ENCODE data around the gene EFNA3. TPM values are rescaled to one million over a fixed set of nuclear protein-coding genes. Genes with fewer than 3 reads are reported as not detected.

Gene EFNA3, protein sequence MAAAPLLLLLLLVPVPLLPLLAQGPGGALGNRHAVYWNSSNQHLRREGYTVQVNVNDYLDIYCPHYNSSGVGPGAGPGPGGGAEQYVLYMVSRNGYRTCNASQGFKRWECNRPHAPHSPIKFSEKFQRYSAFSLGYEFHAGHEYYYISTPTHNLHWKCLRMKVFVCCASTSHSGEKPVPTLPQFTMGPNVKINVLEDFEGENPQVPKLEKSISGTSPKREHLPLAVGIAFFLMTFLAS
- total RNA-seq (2021; fragmentation: NEBNext Ultra II Directional; extraction: Animal tissue kit (Norgen Biotek cat#: 25700)), result under 1 TPM; 0.25 to 0.87 (median 0.55) TPM
- long read RNA-seq, result 0 reads

DNA sequence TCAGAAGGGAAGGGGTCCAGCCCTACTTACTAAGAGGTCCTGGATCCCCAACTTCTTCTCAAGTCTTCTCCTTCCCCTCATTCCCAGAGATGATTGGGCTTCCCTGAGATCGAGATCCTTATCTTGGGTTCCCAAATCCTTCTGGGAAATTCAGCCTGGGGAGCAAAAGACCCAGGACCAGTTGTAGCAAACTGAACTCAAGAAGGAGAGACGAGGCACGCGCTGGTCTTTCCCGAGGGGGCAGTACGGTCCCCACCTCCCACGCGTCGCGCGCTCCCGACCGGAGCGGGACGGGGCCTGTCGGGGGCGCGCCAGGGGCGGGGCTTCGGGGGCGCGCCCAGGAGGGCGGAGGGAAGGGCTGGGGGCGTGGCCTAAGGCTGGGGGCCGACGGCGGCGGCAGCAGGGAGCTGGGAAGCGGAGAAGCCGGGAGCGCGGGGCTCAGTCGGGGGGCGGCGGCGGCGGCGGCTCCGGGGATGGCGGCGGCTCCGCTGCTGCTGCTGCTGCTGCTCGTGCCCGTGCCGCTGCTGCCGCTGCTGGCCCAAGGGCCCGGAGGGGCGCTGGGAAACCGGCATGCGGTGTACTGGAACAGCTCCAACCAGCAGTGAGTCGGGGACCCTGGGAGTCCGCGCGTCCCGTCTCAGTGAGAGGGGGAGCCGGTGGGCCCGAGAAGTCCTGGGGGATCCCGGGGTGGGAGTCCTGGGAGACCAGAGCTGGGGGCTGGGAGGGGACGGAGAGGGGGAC lies at the start of gene EFNA3:
EFNA3 (plus strand) TSS at position 369 of the 741 bp plus-strand sequence; CDS start at position 474, 105 bp downstream.
- peaks cover 47% of the 10 kb centered on the region for H3K27me3 Mint-ChIP-seq (ENCODE audit: insufficient read depth)
- TF ChIP-seq, protein P1, sequence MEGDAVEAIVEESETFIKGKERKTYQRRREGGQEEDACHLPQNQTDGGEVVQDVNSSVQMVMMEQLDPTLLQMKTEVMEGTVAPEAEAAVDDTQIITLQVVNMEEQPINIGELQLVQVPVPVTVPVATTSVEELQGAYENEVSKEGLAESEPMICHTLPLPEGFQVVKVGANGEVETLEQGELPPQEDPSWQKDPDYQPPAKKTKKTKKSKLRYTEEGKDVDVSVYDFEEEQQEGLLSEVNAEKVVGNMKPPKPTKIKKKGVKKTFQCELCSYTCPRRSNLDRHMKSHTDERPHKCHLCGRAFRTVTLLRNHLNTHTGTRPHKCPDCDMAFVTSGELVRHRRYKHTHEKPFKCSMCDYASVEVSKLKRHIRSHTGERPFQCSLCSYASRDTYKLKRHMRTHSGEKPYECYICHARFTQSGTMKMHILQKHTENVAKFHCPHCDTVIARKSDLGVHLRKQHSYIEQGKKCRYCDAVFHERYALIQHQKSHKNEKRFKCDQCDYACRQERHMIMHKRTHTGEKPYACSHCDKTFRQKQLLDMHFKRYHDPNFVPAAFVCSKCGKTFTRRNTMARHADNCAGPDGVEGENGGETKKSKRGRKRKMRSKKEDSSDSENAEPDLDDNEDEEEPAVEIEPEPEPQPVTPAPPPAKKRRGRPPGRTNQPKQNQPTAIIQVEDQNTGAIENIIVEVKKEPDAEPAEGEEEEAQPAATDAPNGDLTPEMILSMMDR (IDR thresholded peaks at IDR 0.05), result no peak
- no peaks in the 10 kb centered on the region for H3K36me3 Mint-ChIP-seq (ENCODE audit: low read depth)
- no peak for DNase-seq
- H3K4me3 Mint-ChIP-seq, result peak within 1 kb of the TSS; percentile 71
- peaks cover 17% of the 10 kb centered on the region for H3K4me1 Mint-ChIP-seq (ENCODE audit: low read depth)
- no peak within 1 kb of the TSS; the same call in 1 of the 2 replicates for H3K27ac Mint-ChIP-seq
- H3K9me3 Mint-ChIP-seq, result no peaks in the 10 kb centered on the region

DNA sequence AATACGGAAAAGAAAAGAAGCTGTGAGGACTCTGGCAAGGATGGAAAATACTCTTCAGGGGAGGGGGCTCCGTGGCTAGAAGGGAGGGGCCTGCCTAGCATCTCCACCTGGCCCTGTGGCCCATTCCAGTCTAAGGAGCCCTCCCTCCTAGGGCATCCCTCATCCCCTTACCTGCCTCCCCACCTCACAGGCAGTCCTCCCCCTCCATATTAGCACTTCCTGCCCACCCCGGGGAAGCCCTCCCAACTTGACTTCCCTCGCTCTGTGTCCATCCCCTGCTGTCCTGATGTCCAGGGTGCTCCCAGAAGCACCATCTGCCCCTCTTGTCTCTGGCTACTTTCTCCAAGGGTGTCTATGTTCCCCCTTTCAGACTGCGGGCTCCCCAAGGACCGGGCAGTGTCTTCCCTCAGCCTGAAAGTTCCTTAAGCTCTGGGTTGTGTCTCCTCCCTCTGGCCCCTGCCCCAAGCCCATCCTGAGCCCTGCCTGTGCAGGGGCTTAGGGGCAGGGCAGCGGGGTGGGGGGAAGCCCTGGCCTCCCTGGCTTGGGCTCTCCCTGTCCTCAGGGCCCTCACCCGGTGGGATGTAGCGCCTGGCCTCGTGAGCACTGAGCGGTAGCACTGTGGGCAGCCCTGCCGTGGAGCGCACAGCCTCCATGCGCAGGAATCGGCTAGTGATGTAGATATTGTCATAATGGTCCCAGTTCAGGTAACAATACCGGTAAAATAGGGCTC lies 49.0 kb upstream of the EFNA3 start:
- Mint-ChIP-seq H3K9me3 (no peaks in the 10 kb centered on the region), H3K27ac (no peak overlapping the region), H3K4me1 (ENCODE audit: low read depth) (peaks cover 6% of the 10 kb centered on the region; the same call in 1 of the 2 replicates), H3K27me3 (ENCODE audit: insufficient read depth) (peaks cover 30% of the 10 kb centered on the region), H3K4me3 (no peak overlapping the region), H3K36me3 (ENCODE audit: low read depth) (no peaks in the 10 kb centered on the region)
- TF ChIP-seq, protein P1 (IDR thresholded peaks at IDR 0.05), result no peak
- no peak for DNase-seq

DNA sequence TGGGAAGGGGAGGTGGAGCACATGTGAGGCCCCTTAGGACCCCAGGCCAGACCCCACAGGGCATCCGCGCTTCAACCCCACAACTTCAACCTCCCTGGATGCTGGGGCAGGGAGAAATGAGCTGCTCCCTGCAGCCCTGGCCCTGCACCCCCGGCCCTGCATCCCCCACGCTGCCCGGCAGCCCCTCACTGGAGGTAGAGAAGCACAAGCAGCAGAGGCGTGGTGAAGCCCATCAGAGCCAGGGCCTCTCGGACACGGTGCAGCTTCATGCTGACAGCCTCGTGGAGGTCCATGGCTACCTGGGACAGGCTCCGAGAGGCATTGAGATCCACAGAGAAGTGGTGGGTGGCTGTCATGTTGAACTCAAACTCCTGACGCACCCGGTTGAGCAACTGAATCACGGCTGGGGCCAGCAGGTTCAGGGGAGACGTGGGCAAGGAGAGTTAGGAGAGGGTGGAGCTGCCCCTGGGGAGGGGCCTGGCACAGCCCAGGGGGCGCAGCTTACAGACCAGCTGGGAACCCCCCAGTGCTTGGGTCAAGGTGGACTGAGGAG lies 48.3 kb upstream of the EFNA3 start:
- Mint-ChIP-seq H3K4me3 (no peak overlapping the region), H3K27ac (no peak overlapping the region), H3K9me3 (no peaks in the 10 kb centered on the region), H3K4me1 (ENCODE audit: low read depth) (peaks cover 6% of the 10 kb centered on the region; the same call in 1 of the 2 replicates), H3K36me3 (ENCODE audit: low read depth) (no peaks in the 10 kb centered on the region), H3K27me3 (ENCODE audit: insufficient read depth) (peaks cover 37% of the 10 kb centered on the region)
- TF ChIP-seq, protein P1 (IDR thresholded peaks at IDR 0.05), result no peak
- DNase-seq, result no peak

DNA sequence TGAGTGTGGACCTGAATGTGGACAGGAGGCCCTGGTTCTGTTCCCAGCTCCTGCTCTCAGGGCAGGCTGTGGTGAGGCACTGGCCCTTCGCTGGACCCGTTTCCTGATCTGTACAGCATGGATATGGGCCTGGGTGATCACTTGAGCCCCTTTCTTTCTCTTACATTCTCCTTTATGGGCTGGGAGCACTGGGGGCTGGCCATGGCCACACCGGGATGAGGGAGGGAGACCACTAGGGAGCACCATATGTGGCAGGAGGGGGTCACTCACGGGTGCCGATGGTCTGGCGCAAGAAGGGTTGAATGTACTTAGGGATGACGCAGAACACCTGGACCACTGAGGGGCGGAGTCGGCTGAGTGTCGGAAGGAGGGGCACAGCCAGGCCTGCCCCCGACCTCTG lies 47.7 kb upstream of the EFNA3 start:
- TF ChIP-seq, protein P1 (IDR thresholded peaks at IDR 0.05), result no peak
- Mint-ChIP-seq H3K36me3 (ENCODE audit: low read depth) (no peaks in the 10 kb centered on the region), H3K9me3 (no peaks in the 10 kb centered on the region), H3K27ac (no peak overlapping the region), H3K27me3 (ENCODE audit: insufficient read depth) (peaks cover 37% of the 10 kb centered on the region), H3K4me1 (ENCODE audit: low read depth) (peaks cover 6% of the 10 kb centered on the region; the same call in 1 of the 2 replicates), H3K4me3 (no peak overlapping the region)
- DNase-seq, result no peak

DNA sequence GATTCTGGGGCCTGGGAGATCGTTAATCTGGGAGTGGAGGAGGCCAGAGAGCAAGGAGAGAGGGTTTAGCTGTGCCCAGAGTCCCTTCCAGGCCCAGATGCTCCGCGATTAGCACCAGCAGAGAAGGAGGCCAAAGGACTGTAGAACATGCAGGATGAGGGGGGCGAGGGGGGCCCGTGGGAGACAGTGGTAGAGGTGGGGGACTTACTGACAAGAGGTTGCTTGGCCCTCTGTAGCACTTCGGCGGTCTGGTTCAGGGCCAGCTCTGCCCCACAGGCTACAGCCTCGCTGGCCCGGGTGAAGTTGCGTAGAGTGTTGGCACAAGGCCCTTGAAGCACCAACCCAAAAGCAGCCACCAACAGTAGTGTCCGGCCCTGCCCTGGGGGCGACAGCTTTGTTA lies 45.8 kb upstream of the EFNA3 start:
- Mint-ChIP-seq H3K27me3 (ENCODE audit: insufficient read depth) (peaks cover 51% of the 10 kb centered on the region), H3K4me3 (no peak overlapping the region), H3K36me3 (ENCODE audit: low read depth) (no peaks in the 10 kb centered on the region), H3K27ac (no peak overlapping the region), H3K4me1 (ENCODE audit: low read depth) (no peaks in the 10 kb centered on the region), H3K9me3 (no peaks in the 10 kb centered on the region)
- TF ChIP-seq, protein P1 (IDR thresholded peaks at IDR 0.05), result no peak
- no peak for DNase-seq
